ENCODE results near the gene TIMP4.
A peak's percentile ranks its signal among the peaks of the same experiment; 100 is the strongest.

The TIMP4 gene

GRCh38 chr3:12158387-12159226 is at the start of gene TIMP4:
Gene TIMP4 (minus strand): TSS chr3:12158912. CDS start chr3:12158840, 72 bp downstream.
- no peak for DNase-seq (ENCODE audit: low read depth, low spot score)
- H3K27ac ChIP-seq: peak within 1 kb of the TSS; percentile 6

DNA sequence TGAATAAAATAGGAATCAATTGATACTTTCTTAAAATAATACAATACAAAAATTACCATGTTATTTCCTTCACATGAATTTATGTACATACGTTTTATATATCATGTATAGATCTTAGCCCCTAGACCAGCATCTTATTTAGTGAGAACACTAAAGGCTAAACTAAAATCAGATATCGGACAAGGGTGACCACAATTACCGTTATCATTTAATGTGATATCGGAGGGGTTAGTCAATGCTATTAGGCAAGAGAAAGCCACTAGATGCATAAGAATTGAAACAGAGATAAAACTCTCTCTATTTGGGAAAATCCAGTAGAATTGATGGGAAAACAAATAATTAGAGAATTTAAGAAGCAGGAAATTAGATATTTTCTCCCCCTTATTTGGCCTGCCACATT is 46.5 kb upstream of the TIMP4 start:
- DNase-seq (ENCODE audit: low read depth, low spot score): no peak
- no peak overlapping the region for H3K27ac ChIP-seq

DNA sequence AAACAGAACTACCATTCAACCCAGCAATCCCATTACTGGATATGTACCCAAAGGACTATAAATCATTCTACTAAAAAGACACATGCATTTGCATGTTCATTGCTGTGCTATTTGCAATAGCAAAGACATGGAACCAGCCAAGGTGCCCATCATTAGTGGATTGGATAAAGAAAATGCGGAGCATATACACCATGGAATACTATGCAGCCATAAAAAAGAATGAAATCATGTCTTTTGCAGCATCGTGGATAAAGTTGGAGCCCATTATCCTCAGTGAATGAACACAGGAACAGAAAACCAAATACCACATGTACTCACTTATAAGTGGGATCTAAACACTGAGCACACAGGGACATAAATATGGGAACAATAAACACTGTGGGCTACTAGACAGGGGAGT is 43.1 kb upstream of the TIMP4 start:
- no peak for DNase-seq (ENCODE audit: low read depth, low spot score)
- no peak overlapping the region for H3K27ac ChIP-seq

- H3K27ac ChIP-seq: no peak overlapping the region
- no peak for DNase-seq (ENCODE audit: low read depth, low spot score)
Observed at GRCh38 chr3:12198301-12198700, 39.6 kb upstream of the TIMP4 start.

GRCh38 chr3:12197475-12197874 is 38.8 kb upstream of the TIMP4 start:
- no peak overlapping the region for H3K27ac ChIP-seq
- DNase-seq (ENCODE audit: low read depth, low spot score): no peak

GRCh38 chr3:12196684-12197083 is 38.0 kb upstream of the TIMP4 start:
- no peak for DNase-seq (ENCODE audit: low read depth, low spot score)
- H3K27ac ChIP-seq: no peak overlapping the region

GRCh38 chr3:12195231-12195630 is 36.5 kb upstream of the TIMP4 start:
- no peak for DNase-seq (ENCODE audit: low read depth, low spot score)
- peak overlapping the region; percentile 92 for H3K27ac ChIP-seq

DNA sequence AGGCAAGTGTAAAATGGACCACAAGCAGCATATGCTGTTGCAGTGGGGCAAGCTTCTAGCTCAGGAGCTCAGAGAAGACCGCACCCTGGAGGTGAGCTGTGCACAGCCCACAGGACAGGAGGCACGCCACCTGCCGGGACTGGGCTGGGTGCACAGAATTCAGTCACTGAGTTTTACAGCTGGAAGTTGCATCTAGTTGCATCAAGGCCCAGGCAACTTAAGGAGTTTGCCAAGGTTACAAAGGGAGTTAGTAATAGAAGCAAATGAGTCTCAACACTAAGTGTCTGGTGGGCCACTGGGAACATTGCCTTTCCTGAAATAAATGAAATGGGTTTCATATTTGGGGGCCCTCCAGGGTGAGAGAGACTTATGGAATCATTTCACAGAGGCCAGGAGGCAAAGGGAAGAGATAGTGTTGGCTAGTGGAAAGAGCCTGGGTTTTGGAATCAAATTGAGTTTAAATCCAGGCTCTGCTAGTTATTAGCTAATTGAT is 36.0 kb upstream of the TIMP4 start:
- no peak for DNase-seq (ENCODE audit: low read depth, low spot score)
- peak overlapping the region; percentile 92 for H3K27ac ChIP-seq

DNA sequence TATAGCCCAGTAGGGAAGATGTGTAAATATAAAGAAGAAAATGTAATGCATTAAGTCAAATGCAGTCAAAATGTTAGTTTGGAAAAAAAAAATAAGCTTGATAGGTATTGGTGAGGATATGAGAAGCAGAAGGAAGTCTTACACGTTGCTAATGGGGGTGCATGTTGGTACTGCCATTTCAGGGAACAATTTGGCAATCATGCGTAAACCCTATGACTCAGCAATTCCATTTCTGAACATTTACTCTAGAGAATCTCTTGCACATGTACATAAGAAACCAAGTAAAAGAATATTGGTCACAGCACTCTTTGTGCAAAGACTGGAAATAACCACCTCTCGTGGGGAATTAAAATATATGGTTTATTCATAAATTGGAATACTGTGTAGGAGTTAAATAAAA is 35.5 kb upstream of the TIMP4 start:
- peak overlapping the region; percentile 92 for H3K27ac ChIP-seq
- DNase-seq (ENCODE audit: low read depth, low spot score): no peak

DNA sequence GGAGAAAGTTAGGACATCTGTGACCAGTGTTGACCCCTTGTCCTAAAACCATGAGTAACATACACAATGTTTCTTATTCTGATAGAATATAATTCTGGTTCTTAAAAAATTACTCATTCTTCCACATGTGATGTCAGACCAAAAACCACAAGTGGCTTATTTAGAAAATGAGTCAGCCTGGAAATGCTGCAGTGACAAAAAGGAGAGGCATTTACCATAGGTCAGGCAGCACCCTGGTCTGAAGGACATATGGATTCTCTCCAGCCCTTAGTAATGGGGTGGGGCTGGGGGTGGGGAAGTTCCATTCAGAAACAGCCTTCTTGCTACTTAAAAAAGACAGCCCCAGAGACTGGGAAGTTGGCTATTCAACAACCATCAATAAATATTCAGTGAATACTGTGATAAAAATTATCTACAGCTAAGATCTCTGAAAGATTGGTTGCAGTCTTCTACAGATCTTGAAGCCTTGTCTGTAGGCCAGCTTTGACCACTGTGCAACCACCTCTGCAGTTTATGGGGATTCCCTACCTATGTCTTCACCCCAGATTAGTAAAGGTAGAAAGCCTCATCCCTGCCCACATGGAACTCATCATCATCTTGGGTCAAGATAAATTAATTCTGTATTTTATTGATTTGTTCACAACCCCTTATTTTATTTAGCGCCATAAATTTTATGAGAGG is 34.9 kb upstream of the TIMP4 start:
- H3K27ac ChIP-seq: peak overlapping the region; percentile 92

DNA sequence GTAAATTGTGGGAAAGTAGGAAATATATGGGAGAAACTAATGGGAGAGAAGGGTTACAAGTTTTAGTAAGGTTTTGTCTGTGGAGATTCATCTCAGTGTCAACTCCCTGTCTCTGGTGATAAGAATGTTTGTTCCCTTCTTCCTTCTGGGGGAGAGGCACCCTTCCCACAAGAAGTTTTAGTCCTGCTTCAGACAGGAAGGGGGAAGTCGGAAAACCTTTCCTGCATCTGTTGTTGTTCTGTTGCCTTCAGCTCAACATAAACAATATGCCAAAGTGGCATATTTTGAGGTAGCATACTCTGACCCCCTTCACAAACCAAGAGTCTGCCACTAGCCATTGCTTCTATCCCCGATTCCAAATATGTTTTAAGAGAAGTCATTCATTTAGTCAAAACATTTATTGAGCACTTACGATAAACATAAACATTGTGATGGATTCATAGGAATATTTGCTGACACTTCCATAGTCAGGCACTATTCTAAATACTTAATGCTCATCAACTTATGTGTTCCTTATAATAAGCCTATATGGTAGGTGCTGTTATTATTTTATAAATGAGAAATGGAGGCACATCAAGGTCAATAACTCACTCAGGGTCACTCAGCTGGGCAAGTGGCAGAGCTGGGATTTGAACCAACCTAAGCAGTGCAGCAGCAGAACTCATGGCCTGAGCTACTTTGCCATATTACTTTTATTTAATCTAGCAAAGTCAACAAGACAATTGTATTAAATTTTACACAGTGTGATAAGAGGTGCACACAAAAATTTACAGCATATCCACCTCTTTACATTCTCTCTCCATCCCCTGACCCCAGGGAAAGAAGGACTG is 34.2 kb upstream of the TIMP4 start:
- peak overlapping the region; percentile 92 for H3K27ac ChIP-seq
- no peak for DNase-seq (ENCODE audit: low read depth, low spot score)

More for the DNA sequence above, 34.9 kb upstream of the TIMP4 start:
- DNase-seq (ENCODE audit: low read depth, low spot score): peak; percentile 80

GRCh38 chr3:12192173-12192572 is 33.5 kb upstream of the TIMP4 start:
- H3K27ac ChIP-seq: no peak overlapping the region
- DNase-seq (ENCODE audit: low read depth, low spot score): no peak

GRCh38 chr3:12191559-12191958 is 32.8 kb upstream of the TIMP4 start:
- no peak overlapping the region for H3K27ac ChIP-seq
- DNase-seq (ENCODE audit: low read depth, low spot score): no peak

- no peak overlapping the region for H3K27ac ChIP-seq
- DNase-seq (ENCODE audit: low read depth, low spot score): no peak
Observed at GRCh38 chr3:12190832-12191231, 32.1 kb upstream of the TIMP4 start.

GRCh38 chr3:12190221-12190807 is 31.6 kb upstream of the TIMP4 start:
- H3K27ac ChIP-seq: no peak overlapping the region
- no peak for DNase-seq (ENCODE audit: low read depth, low spot score)

GRCh38 chr3:12188681-12189287 is 30.1 kb upstream of the TIMP4 start:
- peak overlapping the region; percentile 10 for H3K27ac ChIP-seq
- no peak for DNase-seq (ENCODE audit: low read depth, low spot score)

- peak overlapping the region; percentile 40 for H3K27ac ChIP-seq
- DNase-seq (ENCODE audit: low read depth, low spot score): no peak
Observed at GRCh38 chr3:12188328-12188648, 29.6 kb upstream of the TIMP4 start.

GRCh38 chr3:12187448-12188327 is 29.0 kb upstream of the TIMP4 start:
- peak overlapping the region; percentile 40 for H3K27ac ChIP-seq
- DNase-seq (ENCODE audit: low read depth, low spot score): no peak

Data from epithelial cell of prostate (primary cell).